Measurements from ENCODE around the gene VAMP4. TPM values are rescaled to one million over a fixed set of nuclear protein-coding genes. Genes with fewer than 3 reads are reported as not detected.
A peak's percentile ranks its signal among the peaks of the same experiment; 100 is the strongest.

Gene VAMP4
- total and polyA plus RNA-seq, 5 donors from 2014 or later = 16.1 to 25.3 (median 22.8) TPM

DNA sequence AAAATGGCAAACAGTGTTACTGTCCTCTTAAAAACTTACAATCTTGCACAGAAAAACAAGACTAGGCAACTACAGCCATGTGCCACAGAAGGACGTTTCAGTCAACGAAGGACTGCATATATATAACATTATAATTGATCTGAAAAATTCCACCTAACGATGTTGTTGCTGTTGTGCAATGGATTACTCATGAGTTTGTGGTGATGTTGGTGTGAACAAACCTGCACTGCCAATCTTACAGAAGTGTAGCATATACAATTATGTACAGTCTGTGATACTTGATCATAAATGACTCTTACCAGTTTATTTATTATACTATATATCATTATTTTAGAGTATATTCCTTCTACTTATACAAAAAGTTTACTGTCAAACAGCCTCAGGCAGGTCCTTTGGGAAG is 6.8 kb upstream of the VAMP4 start:
- Mint-ChIP-seq H3K27ac (no peak overlapping the region), H3K36me3 (no peaks in the 10 kb centered on the region), H3K4me1 (peaks cover 0 to 8% (median 4%) of the 10 kb centered on the region in 4 donors), H3K27me3 (peaks cover 3% of the 10 kb centered on the region), H3K4me3 (no peak overlapping the region), H3K9me3 (no peaks in the 10 kb centered on the region)
- H3K27ac ChIP-seq (ENCODE audit: insufficient read depth, low read length, poor library complexity, severe bottlenecking) = no peak overlapping the region
- H3K36me3 ChIP-seq (ENCODE audit: control insufficient read depth, insufficient read depth, low read length) = no peaks in the 10 kb centered on the region
- DNase-seq (no peak), ATAC-seq (ENCODE audit: low read depth in 2 of 2) (no peak)
- no peak overlapping the region for H3K4me3 ChIP-seq (ENCODE audit: low read depth, low read length)
- peaks cover 3% of the 10 kb centered on the region for H3K4me1 ChIP-seq (ENCODE audit: control insufficient read depth, insufficient read depth, low read length, poor library complexity, severe bottlenecking)
- H3K9me3 ChIP-seq (ENCODE audit: control insufficient read depth in 2 of 2, low read length in 2 of 2) = no peaks in the 10 kb centered on the region
- H3K27me3 ChIP-seq (ENCODE audit: control insufficient read depth, insufficient read depth, low read length) = no peaks in the 10 kb centered on the region

DNA sequence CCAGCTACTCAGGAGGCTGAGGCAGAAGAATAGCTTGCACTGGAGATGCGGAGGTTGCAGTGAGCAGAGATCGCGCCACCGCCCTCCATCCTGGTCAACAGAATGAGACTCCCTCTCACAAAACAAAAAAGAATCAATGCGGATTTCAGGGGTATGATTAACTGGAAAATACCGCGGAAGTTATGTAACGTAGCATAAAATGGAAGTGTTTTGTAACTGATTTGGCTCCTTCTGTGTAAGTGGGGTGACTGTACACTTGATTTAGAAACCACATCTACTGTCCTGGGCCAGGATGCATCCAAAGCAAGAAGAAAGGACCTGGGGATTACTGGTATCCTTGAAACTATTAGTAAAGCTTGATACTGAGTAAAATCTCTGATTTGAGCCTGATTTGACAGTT is 3.1 kb upstream of the VAMP4 start:
- ATAC-seq (ENCODE audit: low read depth in 2 of 2) = no peak
- no peak overlapping the region for H3K27ac ChIP-seq (ENCODE audit: insufficient read depth, low read length, poor library complexity, severe bottlenecking)
- Mint-ChIP-seq H3K9me3 (no peaks in the 10 kb centered on the region), H3K36me3 (no peaks in the 10 kb centered on the region), H3K27me3 (no peaks in the 10 kb centered on the region), H3K4me1 (peaks cover 15 to 41% (median 29%) of the 10 kb centered on the region in 4 donors), H3K27ac (peak overlapping the region in 1 of 3 donors; percentile 48), H3K4me3 (peak overlapping the region in 2 of 4 donors; percentile 7 to 26)
- no peaks in the 10 kb centered on the region for H3K9me3 ChIP-seq (ENCODE audit: control insufficient read depth in 2 of 2, low read length in 2 of 2)
- no peaks in the 10 kb centered on the region for H3K36me3 ChIP-seq (ENCODE audit: control insufficient read depth, insufficient read depth, low read length)
- H3K4me3 ChIP-seq (ENCODE audit: low read depth, low read length) = no peak overlapping the region
- DNase-seq = no peak
- no peaks in the 10 kb centered on the region for H3K27me3 ChIP-seq (ENCODE audit: control insufficient read depth, insufficient read depth, low read length)
- H3K4me1 ChIP-seq (ENCODE audit: control insufficient read depth, insufficient read depth, low read length, poor library complexity, severe bottlenecking) = peaks cover 31% of the 10 kb centered on the region

DNA sequence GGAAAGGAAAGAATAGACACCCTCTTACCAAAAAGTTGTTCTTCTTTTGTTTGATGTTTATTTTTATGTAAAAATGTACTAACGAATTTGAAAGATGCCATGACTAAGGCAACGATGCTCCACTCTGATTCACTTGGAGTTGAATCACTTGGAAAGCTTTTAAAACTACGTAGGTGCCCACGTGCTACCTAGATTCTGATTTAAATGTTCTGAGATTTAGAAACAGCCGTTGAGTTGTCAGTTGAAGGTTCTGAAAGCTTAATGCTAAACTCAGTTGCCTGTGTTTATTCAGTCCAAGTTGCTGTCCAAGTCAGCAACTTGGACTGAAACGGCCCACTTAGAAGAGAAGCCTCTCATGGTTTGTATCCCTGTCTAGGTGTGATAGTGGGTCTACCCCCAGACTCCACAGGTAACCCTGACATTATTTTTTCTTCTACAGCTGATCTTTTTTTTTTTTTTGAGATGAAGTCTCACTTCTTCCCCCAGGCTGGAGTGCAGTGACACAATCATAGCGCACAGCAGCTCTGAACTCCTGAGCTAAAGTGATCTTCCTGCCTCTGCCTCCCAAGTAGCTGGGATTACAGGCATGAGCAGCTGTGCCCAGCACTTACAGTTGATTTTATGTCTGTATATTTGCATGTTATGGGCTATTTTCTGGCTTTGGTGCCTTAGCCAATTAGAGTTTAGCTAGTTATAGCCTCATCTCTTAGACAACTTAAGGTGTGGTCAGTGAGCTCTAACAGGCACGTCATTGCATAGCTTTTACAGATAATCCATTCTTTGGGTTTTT is 1.4 kb upstream of the VAMP4 start:
- peak overlapping the region; percentile 95 for H3K27ac ChIP-seq (ENCODE audit: insufficient read depth, low read length, poor library complexity, severe bottlenecking)
- no peaks in the 10 kb centered on the region for H3K27me3 ChIP-seq (ENCODE audit: control insufficient read depth, insufficient read depth, low read length)
- peak in 2 of 3 donors; percentile 15 to 49 for DNase-seq
- Mint-ChIP-seq H3K4me3 (peak overlapping the region; percentile 97 to 99 (median 99)), H3K4me1 (peaks cover 25 to 58% (median 43%) of the 10 kb centered on the region in 4 donors), H3K36me3 (peaks cover 2% of the 10 kb centered on the region), H3K27me3 (no peaks in the 10 kb centered on the region), H3K27ac (peak overlapping the region; percentile 98 to 100 (median 100)), H3K9me3 (no peaks in the 10 kb centered on the region)
- H3K9me3 ChIP-seq (ENCODE audit: control insufficient read depth in 2 of 2, low read length in 2 of 2) = no peaks in the 10 kb centered on the region
- no peak for ATAC-seq (ENCODE audit: low read depth in 2 of 2)
- H3K36me3 ChIP-seq (ENCODE audit: control insufficient read depth, insufficient read depth, low read length) = peaks cover 3% of the 10 kb centered on the region
- H3K4me1 ChIP-seq (ENCODE audit: control insufficient read depth, insufficient read depth, low read length, poor library complexity, severe bottlenecking) = peaks cover 48% of the 10 kb centered on the region
- H3K4me3 ChIP-seq (ENCODE audit: low read depth, low read length) = peak overlapping the region; percentile 91

DNA sequence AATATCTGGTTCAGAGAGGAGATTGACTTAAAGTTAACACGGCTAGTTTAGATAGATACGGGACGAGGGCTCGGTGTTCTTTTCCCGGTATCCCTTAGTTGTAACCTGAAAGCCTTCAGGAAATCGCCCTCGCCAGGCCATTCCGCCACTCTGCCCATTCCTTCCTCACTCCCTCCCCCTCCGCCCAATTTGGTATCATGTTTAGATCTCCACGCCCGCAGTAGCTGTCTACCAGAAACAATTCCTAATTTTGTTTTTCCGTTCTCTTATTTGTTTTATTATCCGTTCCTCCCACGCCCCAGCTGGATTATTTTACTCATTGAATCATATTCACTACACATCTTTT is 685 bp upstream of the VAMP4 start:
- H3K9me3 Mint-ChIP-seq = no peaks in the 10 kb centered on the region
- Histone ChIP-seq H3K36me3 (ENCODE audit: control insufficient read depth, insufficient read depth, low read length) (peaks cover 8% of the 10 kb centered on the region), H3K4me3 (ENCODE audit: low read depth, low read length) (peak overlapping the region; percentile 91), H3K27ac (ENCODE audit: insufficient read depth, low read length, poor library complexity, severe bottlenecking) (peak overlapping the region; percentile 95), H3K4me1 (ENCODE audit: control insufficient read depth, insufficient read depth, low read length, poor library complexity, severe bottlenecking) (peaks cover 50% of the 10 kb centered on the region), H3K9me3 (ENCODE audit: control insufficient read depth in 2 of 2, low read length in 2 of 2) (no peaks in the 10 kb centered on the region), H3K27me3 (ENCODE audit: control insufficient read depth, insufficient read depth, low read length) (no peaks in the 10 kb centered on the region)
- H3K4me3 Mint-ChIP-seq = peak overlapping the region; percentile 97 to 99 (median 99)
- H3K36me3 Mint-ChIP-seq = peaks cover 4% of the 10 kb centered on the region
- no peak for ATAC-seq (ENCODE audit: low read depth in 2 of 2)
- H3K27me3 Mint-ChIP-seq = no peaks in the 10 kb centered on the region
- DNase-seq = peak in 1 of 3 donors; percentile 13
- peak overlapping the region; percentile 98 to 100 (median 100) for H3K27ac Mint-ChIP-seq
- H3K4me1 Mint-ChIP-seq = peaks cover 25 to 61% (median 44%) of the 10 kb centered on the region in 4 donors

DNA sequence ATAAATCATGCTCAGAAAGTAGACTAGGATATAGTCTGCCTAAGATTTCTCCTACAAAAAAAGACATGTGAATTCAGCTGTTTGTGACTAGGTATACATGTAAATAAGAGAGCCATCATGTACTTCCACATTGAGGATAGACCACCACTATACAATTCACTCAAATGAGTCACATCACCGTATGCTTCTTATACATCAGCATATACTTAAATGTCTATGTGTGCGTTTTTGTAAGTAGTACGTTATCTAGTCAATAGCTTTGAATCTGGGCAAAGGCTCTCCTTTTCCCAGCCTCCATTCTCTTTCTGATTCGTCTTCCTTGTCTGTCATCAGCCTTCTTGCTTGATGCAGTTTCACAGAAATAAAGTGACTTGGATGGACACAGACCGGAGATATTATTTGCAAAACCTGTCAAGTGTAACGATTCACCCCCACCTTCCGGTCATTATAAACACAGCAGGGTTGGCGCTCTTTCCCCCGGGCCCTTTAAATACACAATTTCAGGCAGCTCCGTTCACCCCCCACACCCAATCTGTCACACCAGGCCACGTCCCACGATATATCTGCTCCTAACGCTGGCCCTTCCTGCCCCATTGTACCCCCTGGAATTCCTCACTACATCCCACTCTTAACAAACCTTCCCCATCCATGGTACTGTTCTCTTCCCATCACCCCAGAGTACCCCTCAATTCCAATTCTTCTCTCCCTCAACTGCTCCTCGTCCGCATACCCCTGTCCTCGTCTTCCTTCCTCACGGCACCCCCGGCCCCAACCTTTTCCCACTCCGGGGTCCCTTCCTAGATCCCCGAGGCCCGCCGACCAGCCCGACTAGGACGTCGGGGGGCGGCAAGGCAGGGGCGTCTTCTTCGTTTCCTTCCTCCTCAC is 636 bp downstream of the VAMP4 start:
- Histone ChIP-seq H3K9me3 (ENCODE audit: control insufficient read depth in 2 of 2, low read length in 2 of 2) (no peaks in the 10 kb centered on the region), H3K4me3 (ENCODE audit: low read depth, low read length) (peak overlapping the region; percentile 92), H3K4me1 (ENCODE audit: control insufficient read depth, insufficient read depth, low read length, poor library complexity, severe bottlenecking) (peaks cover 50% of the 10 kb centered on the region), H3K27ac (ENCODE audit: insufficient read depth, low read length, poor library complexity, severe bottlenecking) (peak overlapping the region; percentile 95), H3K36me3 (ENCODE audit: control insufficient read depth, insufficient read depth, low read length) (peaks cover 21% of the 10 kb centered on the region), H3K27me3 (ENCODE audit: control insufficient read depth, insufficient read depth, low read length) (no peaks in the 10 kb centered on the region)
- Mint-ChIP-seq H3K4me1 (peaks cover 25 to 63% (median 49%) of the 10 kb centered on the region in 4 donors), H3K9me3 (peaks cover 0 to 1% (median 0%) of the 10 kb centered on the region in 7 donors), H3K27ac (peak overlapping the region; percentile 98 to 100 (median 100)), H3K36me3 (peaks cover 11% of the 10 kb centered on the region), H3K27me3 (no peaks in the 10 kb centered on the region), H3K4me3 (peak overlapping the region; percentile 97 to 99 (median 99))
- DNase-seq = peak; percentile 17 to 82 (median 32)
- ATAC-seq (ENCODE audit: low read depth in 2 of 2) = peak in 1 of 2 donors; percentile 18

DNA sequence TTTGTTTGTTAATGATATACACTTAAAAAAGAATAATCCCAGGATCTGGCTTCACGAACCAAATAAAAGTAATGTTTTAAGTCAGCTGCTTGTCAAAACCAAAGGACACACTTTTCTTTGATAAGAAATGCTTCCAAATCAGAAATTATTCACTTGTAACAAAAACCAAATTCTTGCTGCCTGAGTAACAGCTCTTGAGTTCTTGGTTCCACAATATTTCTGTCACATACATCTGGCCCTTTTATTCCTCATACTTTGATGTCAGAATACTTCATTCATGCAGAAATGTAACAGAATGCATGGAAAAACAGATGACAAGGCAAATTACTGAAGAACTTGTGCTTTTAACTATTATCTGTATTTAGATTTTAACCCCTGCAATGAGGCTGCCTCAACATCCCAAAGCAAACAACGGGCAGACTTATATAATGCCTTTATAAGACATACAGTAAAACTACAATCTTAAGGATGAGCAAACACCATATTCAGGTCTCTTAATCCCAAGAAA is 1.5 kb downstream of the VAMP4 start:
- peaks cover 28% of the 10 kb centered on the region for H3K36me3 ChIP-seq (ENCODE audit: control insufficient read depth, insufficient read depth, low read length)
- DNase-seq (no peak), ATAC-seq (ENCODE audit: low read depth in 2 of 2) (no peak)
- Mint-ChIP-seq H3K36me3 (peaks cover 19% of the 10 kb centered on the region), H3K4me1 (peaks cover 26 to 70% (median 51%) of the 10 kb centered on the region in 4 donors), H3K27ac (peak overlapping the region; percentile 91 to 100 (median 98)), H3K27me3 (no peaks in the 10 kb centered on the region), H3K9me3 (peaks cover 0 to 1% (median 0%) of the 10 kb centered on the region in 7 donors), H3K4me3 (peak overlapping the region; percentile 97 to 99 (median 99))
- H3K9me3 ChIP-seq (ENCODE audit: control insufficient read depth in 2 of 2, low read length in 2 of 2) = no peaks in the 10 kb centered on the region
- H3K4me1 ChIP-seq (ENCODE audit: control insufficient read depth, insufficient read depth, low read length, poor library complexity, severe bottlenecking) = peaks cover 51% of the 10 kb centered on the region
- H3K27me3 ChIP-seq (ENCODE audit: control insufficient read depth, insufficient read depth, low read length) = no peaks in the 10 kb centered on the region
- H3K27ac ChIP-seq (ENCODE audit: insufficient read depth, low read length, poor library complexity, severe bottlenecking) = peak overlapping the region; percentile 95
- H3K4me3 ChIP-seq (ENCODE audit: low read depth, low read length) = peak overlapping the region; percentile 92

DNA sequence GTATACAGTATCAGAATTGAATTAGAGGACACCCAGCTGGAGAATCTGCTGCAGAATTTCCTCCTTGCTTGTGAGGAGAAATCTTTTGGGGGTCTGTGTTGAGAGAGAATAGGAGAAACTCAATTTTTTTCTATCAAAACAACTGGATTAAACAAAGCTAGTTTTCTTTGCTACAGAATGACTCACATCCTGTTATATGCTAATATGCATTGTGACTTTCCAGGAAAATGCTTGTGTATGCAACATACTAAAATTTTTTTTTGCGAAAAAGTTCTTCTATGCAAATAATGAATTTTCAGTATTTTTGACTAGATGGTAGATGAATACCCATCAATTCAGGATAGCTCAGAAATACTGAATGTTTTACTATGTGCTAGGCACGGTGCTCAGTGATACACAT is 2.2 kb downstream of the VAMP4 start:
- peak overlapping the region; percentile 92 for H3K4me3 ChIP-seq (ENCODE audit: low read depth, low read length)
- DNase-seq (peak in 1 of 3 donors; percentile 73), ATAC-seq (ENCODE audit: low read depth in 2 of 2) (no peak)
- H3K36me3 ChIP-seq (ENCODE audit: control insufficient read depth, insufficient read depth, low read length) = peaks cover 29% of the 10 kb centered on the region
- peak overlapping the region; percentile 97 to 99 (median 99) for H3K4me3 Mint-ChIP-seq
- peaks cover 53% of the 10 kb centered on the region for H3K4me1 ChIP-seq (ENCODE audit: control insufficient read depth, insufficient read depth, low read length, poor library complexity, severe bottlenecking)
- peaks cover 29 to 73% (median 54%) of the 10 kb centered on the region in 4 donors for H3K4me1 Mint-ChIP-seq
- H3K27me3 Mint-ChIP-seq = no peaks in the 10 kb centered on the region
- peaks cover 22% of the 10 kb centered on the region for H3K36me3 Mint-ChIP-seq
- no peaks in the 10 kb centered on the region for H3K27me3 ChIP-seq (ENCODE audit: control insufficient read depth, insufficient read depth, low read length)
- H3K27ac ChIP-seq (ENCODE audit: insufficient read depth, low read length, poor library complexity, severe bottlenecking) = peak overlapping the region; percentile 95
- peak overlapping the region in 2 of 3 donors; percentile 91 to 98 for H3K27ac Mint-ChIP-seq
- H3K9me3 ChIP-seq (ENCODE audit: control insufficient read depth in 2 of 2, low read length in 2 of 2) = no peaks in the 10 kb centered on the region
- H3K9me3 Mint-ChIP-seq = peaks cover 0 to 1% (median 0%) of the 10 kb centered on the region in 7 donors
